Right atrium auricular region (tissue), 2 donors: ENCODE data around the gene ATXN7L2. TPM values are rescaled to one million over a fixed set of nuclear protein-coding genes. Genes with fewer than 3 reads are reported as not detected.
"Not testable (repeated sequence)": the region's sequence is repeated elsewhere in the genome, so short reads cannot be mapped to it uniquely, and the experiment has no call there.

Source experiments
- DNase-seq: peaks from one replicate; pipeline ENCODE4 v3.0.0-alpha.2; 2019; ENCODE audit warnings: low spot score
- H3K27ac ChIP-seq, 2 donors: fragments of 200-600 bp; sonication (generic); 1 replicate in 1 of 2; 2 replicates in 1 of 2; pipeline ENCODE4 v1.5.1; 2016 to 2019
- H3K27me3 ChIP-seq, 2 donors: fragments of 200-600 bp; sonication (generic); one replicate each; pipeline versions ENCODE4 v1.5.1 to v1.6.0; 2017 to 2019
- H3K36me3 ChIP-seq: fragments of 200-600 bp; sonication (generic); one replicate; pipeline ENCODE4 v1.5.1; 2016
- H3K4me1 ChIP-seq, 2 donors: fragments of 200-600 bp; sonication (generic); one replicate each; pipeline versions ENCODE4 v1.5.1 to v1.6.0; 2017 to 2019
- H3K4me3 ChIP-seq, 2 donors: fragments of 200-600 bp; sonication (generic); 1 replicate in 1 of 2; 2 replicates in 1 of 2; pipeline ENCODE4 v1.5.1; 2017 to 2019; ENCODE audit warnings: mild to moderate bottlenecking in 1 of 2, moderate library complexity in 1 of 2
- H3K9me3 ChIP-seq, 2 donors: fragments of 200-600 bp; sonication (generic); one replicate each; pipeline ENCODE4 v1.5.1; 2019
- CTCF ChIP-seq, 2 donors: fragments of 200-600 bp; sonication (generic); IDR thresholded peaks; one replicate each; pipeline ENCODE4 v1.5.1; 2019; ENCODE audit warnings: antibody characterized with exemption in 2 of 2
- total RNA-seq, 2 donors: library from RNA; depleted of rRNA; stranded (reverse); fragments of >200 nt; gene quantifications; one replicate each; pipeline ENCODE4 v1.1.0, GENCODE V29; 2016

ATXN7L2 gene
- total RNA-seq, 2 donors from 2014 or later: 2.4 to 3.5 TPM

GRCh38 chr1:109470245-109470644 lies 13.5 kb upstream of the ATXN7L2 start:
- TF ChIP-seq CTCF (IDR thresholded peaks at IDR 0.05): no peak
- no peak for DNase-seq
- no peaks in the 10 kb centered on the region for H3K27me3 ChIP-seq
- no peaks in the 10 kb centered on the region for H3K36me3 ChIP-seq
- no peak overlapping the region for H3K4me3 ChIP-seq
- no peak overlapping the region for H3K27ac ChIP-seq
- no peaks in the 10 kb centered on the region for H3K9me3 ChIP-seq
- peaks cover 0 to 25% of the 10 kb centered on the region in 2 donors for H3K4me1 ChIP-seq

- DNase-seq: no peak
- Histone ChIP-seq H3K4me1 (peaks cover 0 to 11% of the 10 kb centered on the region in 2 donors), H3K36me3 (no peaks in the 10 kb centered on the region), H3K9me3 (no peaks in the 10 kb centered on the region), H3K27me3 (no peaks in the 10 kb centered on the region), H3K27ac (no peak overlapping the region), H3K4me3 (no peak overlapping the region)
- no peak for TF ChIP-seq CTCF (IDR thresholded peaks at IDR 0.05)
Measured at GRCh38 chr1:109472779-109473178, 10.9 kb upstream of the ATXN7L2 start.

GRCh38 chr1:109473284-109474057 lies 10.2 kb upstream of the ATXN7L2 start:
- H3K36me3 ChIP-seq, H3K27me3 ChIP-seq, H3K9me3 ChIP-seq, H3K4me3 ChIP-seq, H3K27ac ChIP-seq: not testable (repeated sequence)
- peak; percentile 4 for DNase-seq
- H3K4me1 ChIP-seq: peaks cover 0 to 11% of the 10 kb centered on the region in 2 donors

GRCh38 chr1:109474697-109475096 lies 9.0 kb upstream of the ATXN7L2 start:
- H3K9me3 ChIP-seq: no peaks in the 10 kb centered on the region
- H3K4me1 ChIP-seq: peaks cover 0 to 11% of the 10 kb centered on the region in 2 donors
- TF ChIP-seq CTCF (IDR thresholded peaks at IDR 0.05): no peak
- H3K36me3 ChIP-seq: no peaks in the 10 kb centered on the region
- no peak overlapping the region for H3K4me3 ChIP-seq
- DNase-seq: no peak
- H3K27ac ChIP-seq: no peak overlapping the region
- H3K27me3 ChIP-seq: no peaks in the 10 kb centered on the region

- no peaks in the 10 kb centered on the region for H3K36me3 ChIP-seq
- H3K9me3 ChIP-seq: no peaks in the 10 kb centered on the region
- H3K4me1 ChIP-seq: peaks cover 0 to 11% of the 10 kb centered on the region in 2 donors
- TF ChIP-seq CTCF (IDR thresholded peaks at IDR 0.05): no peak
- DNase-seq: no peak
- H3K27ac ChIP-seq: no peak overlapping the region
- H3K4me3 ChIP-seq: no peak overlapping the region
- no peaks in the 10 kb centered on the region for H3K27me3 ChIP-seq
Measured at GRCh38 chr1:109475261-109475660, 8.4 kb upstream of the ATXN7L2 start.

GRCh38 chr1:109476825-109477224 lies 6.9 kb upstream of the ATXN7L2 start:
- Histone ChIP-seq H3K36me3 (no peaks in the 10 kb centered on the region), H3K27ac (no peak overlapping the region), H3K9me3 (no peaks in the 10 kb centered on the region), H3K4me1 (peaks cover 0 to 11% of the 10 kb centered on the region in 2 donors), H3K4me3 (no peak overlapping the region), H3K27me3 (no peaks in the 10 kb centered on the region)
- TF ChIP-seq CTCF (IDR thresholded peaks at IDR 0.05): no peak
- DNase-seq: no peak
